Immature natural killer cell (primary cell): ENCODE measurements around the gene SSR1. TPM values are rescaled to one million over a fixed set of nuclear protein-coding genes. Genes with fewer than 3 reads are reported as not detected.
A peak's percentile ranks its signal among the peaks of the same experiment; 100 is the strongest.

Experiments
- DNase-seq, 3 donors: peaks; one replicate each; pipeline ENCODE4 v3.0.0; 2022; ENCODE audit warnings: mixed read lengths in 1 of 3
- H3K27ac Mint-ChIP-seq, 6 donors: one replicate each; pipeline ENCODE4 v1.8.0; 2020; ENCODE audit warnings: mixed read lengths in 6 of 6, mild to moderate bottlenecking in 5 of 6, inconsistent platforms in 4 of 6, moderate library complexity in 3 of 6
- H3K27me3 Mint-ChIP-seq, 3 donors: one replicate each; pipeline ENCODE4 v1.8.0; 2020 to 2021; ENCODE audit warnings: low read depth in 3 of 3, mild to moderate bottlenecking in 3 of 3, mixed read lengths in 3 of 3, moderate library complexity in 3 of 3, inconsistent platforms in 1 of 3
- H3K36me3 Mint-ChIP-seq, 3 donors: one replicate each; pipeline ENCODE4 v1.8.0; 2020; ENCODE audit warnings: mixed read lengths in 3 of 3, inconsistent platforms in 2 of 3, mild to moderate bottlenecking in 2 of 3
- H3K4me1 Mint-ChIP-seq, 2 donors: one replicate each; pipeline ENCODE4 v1.8.0; 2020; ENCODE audit warnings: inconsistent platforms in 2 of 2, mild to moderate bottlenecking in 2 of 2, mixed read lengths in 2 of 2, moderate library complexity in 1 of 2
- H3K4me3 Mint-ChIP-seq, 5 donors: one replicate each; pipeline ENCODE4 v1.8.0; 2020; ENCODE audit warnings: mild to moderate bottlenecking in 5 of 5, mixed read lengths in 5 of 5, inconsistent platforms in 3 of 5, moderate library complexity in 3 of 5
- H3K9me3 Mint-ChIP-seq, 6 donors: one replicate each; pipeline ENCODE4 v1.8.0; 2020; ENCODE audit warnings: mild to moderate bottlenecking in 6 of 6, mixed read lengths in 6 of 6, inconsistent platforms in 4 of 6, moderate library complexity in 3 of 6
- polyA plus RNA-seq, 3 donors: library from polyadenylated mRNA; unstranded; fragments of 300-500 nt; fragmentation: Illumina TruSeq; gene quantifications; one replicate each; pipeline ENCODE4 v1.2.3, GENCODE V29; 2021

Gene SSR1
- polyA plus RNA-seq, 3 donors from 2014 or later, result 134 to 247 (median 207) TPM

GRCh38 chr6:7254980-7255835, 57.8 kb downstream of the SSR1 start:
- peaks cover 0 to 2% (median 0%) of the 10 kb centered on the region in 6 donors for H3K9me3 Mint-ChIP-seq
- no peak overlapping the region for H3K27ac Mint-ChIP-seq
- H3K4me3 Mint-ChIP-seq, result no peak overlapping the region
- H3K27me3 Mint-ChIP-seq, result peaks cover 2 to 5% (median 4%) of the 10 kb centered on the region in 3 donors
- H3K4me1 Mint-ChIP-seq, result peaks cover 0 to 5% of the 10 kb centered on the region in 2 donors
- DNase-seq, result no peak
- no peaks in the 10 kb centered on the region for H3K36me3 Mint-ChIP-seq

- H3K9me3 Mint-ChIP-seq, result peaks cover 0 to 2% (median 0%) of the 10 kb centered on the region in 6 donors
- H3K36me3 Mint-ChIP-seq, result peaks cover 0 to 13% (median 10%) of the 10 kb centered on the region in 3 donors
- no peak overlapping the region for H3K4me3 Mint-ChIP-seq
- no peaks in the 10 kb centered on the region for H3K4me1 Mint-ChIP-seq
- DNase-seq, result no peak
- H3K27me3 Mint-ChIP-seq, result peaks cover 0 to 5% (median 0%) of the 10 kb centered on the region in 3 donors
- no peak overlapping the region for H3K27ac Mint-ChIP-seq
Measured at GRCh38 chr6:7252390-7252789, 60.6 kb downstream of the SSR1 start.

- Mint-ChIP-seq H3K27ac (no peak overlapping the region), H3K27me3 (peaks cover 0 to 5% (median 0%) of the 10 kb centered on the region in 3 donors), H3K4me1 (no peaks in the 10 kb centered on the region), H3K4me3 (no peak overlapping the region), H3K9me3 (peaks cover 0 to 2% (median 0%) of the 10 kb centered on the region in 6 donors), H3K36me3 (peaks cover 0 to 14% (median 10%) of the 10 kb centered on the region in 3 donors)
- no peak for DNase-seq
Measured at GRCh38 chr6:7251646-7252260, 61.2 kb downstream of the SSR1 start.

GRCh38 chr6:7250812-7251211, 62.2 kb downstream of the SSR1 start:
- Mint-ChIP-seq H3K4me1 (no peaks in the 10 kb centered on the region), H3K36me3 (peaks cover 0 to 14% (median 10%) of the 10 kb centered on the region in 3 donors), H3K27ac (no peak overlapping the region), H3K9me3 (peaks cover 0 to 2% (median 0%) of the 10 kb centered on the region in 6 donors), H3K4me3 (no peak overlapping the region), H3K27me3 (peaks cover 0 to 5% (median 0%) of the 10 kb centered on the region in 3 donors)
- no peak for DNase-seq

GRCh38 chr6:7249946-7250643, 62.9 kb downstream of the SSR1 start:
- H3K36me3 Mint-ChIP-seq, result peaks cover 0 to 19% (median 10%) of the 10 kb centered on the region in 3 donors
- peaks cover 0 to 2% (median 0%) of the 10 kb centered on the region in 6 donors for H3K9me3 Mint-ChIP-seq
- no peak overlapping the region for H3K4me3 Mint-ChIP-seq
- DNase-seq, result no peak
- H3K4me1 Mint-ChIP-seq, result no peaks in the 10 kb centered on the region
- H3K27me3 Mint-ChIP-seq, result peaks cover 0 to 5% (median 0%) of the 10 kb centered on the region in 3 donors
- H3K27ac Mint-ChIP-seq, result no peak overlapping the region

DNA sequence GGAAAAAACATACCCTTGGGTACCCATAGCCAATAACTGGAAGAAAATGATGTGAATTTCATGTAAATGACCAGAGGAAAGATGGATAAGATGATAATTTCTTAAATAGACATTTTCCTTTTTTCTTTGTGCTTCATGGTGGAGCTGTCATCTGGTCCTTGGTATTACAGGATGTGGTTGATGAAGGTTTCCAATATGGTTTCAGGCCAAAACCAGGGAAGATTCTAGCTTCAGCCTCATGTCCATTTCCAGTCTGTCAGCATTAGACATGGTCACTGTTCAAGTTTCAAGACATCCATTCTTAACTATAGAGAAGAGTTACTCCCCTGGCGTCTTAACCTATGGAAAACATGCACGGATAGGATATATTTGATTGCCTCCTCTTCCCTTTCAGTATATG, 63.6 kb downstream of the SSR1 start:
- DNase-seq, result no peak
- Mint-ChIP-seq H3K4me3 (no peak overlapping the region), H3K4me1 (no peaks in the 10 kb centered on the region), H3K36me3 (peaks cover 0 to 19% (median 10%) of the 10 kb centered on the region in 3 donors), H3K27me3 (peaks cover 0 to 4% (median 0%) of the 10 kb centered on the region in 3 donors), H3K27ac (no peak overlapping the region), H3K9me3 (peaks cover 0 to 2% (median 0%) of the 10 kb centered on the region in 6 donors)

DNA sequence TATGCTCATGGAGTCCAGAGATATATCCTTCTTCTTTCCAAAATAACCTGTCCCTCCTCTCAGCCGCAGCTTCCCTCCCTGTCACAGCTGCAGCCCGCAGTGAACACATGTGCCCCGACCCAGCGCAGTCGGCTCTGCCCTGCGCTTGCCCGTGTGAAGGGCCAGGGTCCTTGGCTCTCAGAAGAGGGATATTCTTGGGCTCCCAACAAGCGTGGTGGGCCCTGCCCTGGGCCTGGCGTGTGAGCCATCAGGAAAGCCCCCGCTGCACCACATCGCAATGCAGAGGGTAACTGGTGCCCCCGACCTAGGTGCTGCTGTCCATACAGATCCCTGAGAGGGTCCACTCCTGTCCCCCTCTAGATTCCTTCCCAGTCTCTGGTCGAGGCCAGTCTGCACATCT, 65.2 kb downstream of the SSR1 start:
- Mint-ChIP-seq H3K36me3 (peaks cover 0 to 19% (median 10%) of the 10 kb centered on the region in 3 donors), H3K4me1 (peaks cover 6 to 10% of the 10 kb centered on the region in 2 donors), H3K27ac (no peak overlapping the region), H3K9me3 (peaks cover 0 to 2% (median 0%) of the 10 kb centered on the region in 6 donors), H3K4me3 (no peak overlapping the region), H3K27me3 (no peaks in the 10 kb centered on the region)
- DNase-seq, result no peak

DNA sequence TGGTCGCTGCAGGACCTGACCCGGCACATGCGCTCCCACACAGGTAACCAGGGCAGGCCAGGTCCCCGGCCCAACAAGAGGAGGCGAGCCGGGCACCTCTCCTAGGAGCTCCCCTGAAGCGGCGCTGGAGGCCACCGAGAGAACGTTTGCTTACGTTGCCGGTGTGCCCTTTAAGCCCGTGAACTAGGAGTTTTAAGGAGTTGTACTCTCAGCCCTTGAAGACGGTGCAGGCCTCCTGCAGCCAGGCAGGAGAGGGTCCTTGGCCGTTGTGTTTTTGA, 65.9 kb downstream of the SSR1 start:
- Mint-ChIP-seq H3K27me3 (no peaks in the 10 kb centered on the region), H3K36me3 (peaks cover 0 to 19% (median 10%) of the 10 kb centered on the region in 3 donors), H3K4me3 (no peak overlapping the region), H3K9me3 (peaks cover 0 to 2% (median 0%) of the 10 kb centered on the region in 6 donors), H3K27ac (no peak overlapping the region), H3K4me1 (peaks cover 6 to 10% of the 10 kb centered on the region in 2 donors)
- DNase-seq, result no peak

DNA sequence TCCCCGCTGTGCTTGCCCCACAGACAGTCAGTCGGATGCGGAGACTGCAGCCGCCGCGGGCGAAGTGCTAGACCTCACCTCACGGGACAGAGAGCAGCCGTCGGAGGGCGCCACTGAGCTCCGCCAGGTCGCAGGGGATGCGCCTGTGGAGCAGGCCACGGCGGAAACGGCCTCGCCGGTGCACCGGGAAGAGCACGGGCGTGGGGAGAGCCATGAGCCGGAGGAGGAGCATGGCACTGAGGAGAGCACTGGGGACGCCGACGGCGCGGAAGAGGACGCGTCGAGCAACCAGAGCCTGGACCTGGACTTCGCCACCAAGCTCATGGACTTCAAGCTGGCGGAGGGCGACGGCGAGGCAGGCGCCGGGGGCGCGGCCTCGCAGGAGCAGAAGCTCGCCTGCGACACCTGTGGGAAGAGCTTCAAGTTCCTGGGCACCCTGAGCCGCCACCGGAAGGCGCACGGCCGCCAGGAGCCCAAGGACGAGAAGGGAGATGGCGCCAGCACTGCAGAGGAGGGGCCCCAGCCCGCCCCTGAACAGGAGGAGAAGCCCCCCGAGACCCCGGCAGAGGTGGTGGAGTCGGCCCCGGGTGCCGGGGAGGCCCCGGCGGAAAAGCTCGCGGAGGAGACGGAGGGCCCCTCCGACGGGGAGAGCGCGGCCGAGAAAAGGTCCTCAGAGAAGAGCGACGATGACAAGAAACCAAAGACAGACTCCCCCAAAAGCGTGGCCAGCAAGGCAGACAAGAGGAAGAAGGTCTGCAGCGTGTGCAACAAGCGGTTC, 66.4 kb downstream of the SSR1 start:
- no peaks in the 10 kb centered on the region for H3K27me3 Mint-ChIP-seq
- no peak for DNase-seq
- H3K4me3 Mint-ChIP-seq, result no peak overlapping the region
- H3K36me3 Mint-ChIP-seq, result peaks cover 0 to 19% (median 10%) of the 10 kb centered on the region in 3 donors
- H3K27ac Mint-ChIP-seq, result no peak overlapping the region
- peaks cover 0 to 2% (median 0%) of the 10 kb centered on the region in 6 donors for H3K9me3 Mint-ChIP-seq
- peaks cover 6 to 10% of the 10 kb centered on the region in 2 donors for H3K4me1 Mint-ChIP-seq

DNA sequence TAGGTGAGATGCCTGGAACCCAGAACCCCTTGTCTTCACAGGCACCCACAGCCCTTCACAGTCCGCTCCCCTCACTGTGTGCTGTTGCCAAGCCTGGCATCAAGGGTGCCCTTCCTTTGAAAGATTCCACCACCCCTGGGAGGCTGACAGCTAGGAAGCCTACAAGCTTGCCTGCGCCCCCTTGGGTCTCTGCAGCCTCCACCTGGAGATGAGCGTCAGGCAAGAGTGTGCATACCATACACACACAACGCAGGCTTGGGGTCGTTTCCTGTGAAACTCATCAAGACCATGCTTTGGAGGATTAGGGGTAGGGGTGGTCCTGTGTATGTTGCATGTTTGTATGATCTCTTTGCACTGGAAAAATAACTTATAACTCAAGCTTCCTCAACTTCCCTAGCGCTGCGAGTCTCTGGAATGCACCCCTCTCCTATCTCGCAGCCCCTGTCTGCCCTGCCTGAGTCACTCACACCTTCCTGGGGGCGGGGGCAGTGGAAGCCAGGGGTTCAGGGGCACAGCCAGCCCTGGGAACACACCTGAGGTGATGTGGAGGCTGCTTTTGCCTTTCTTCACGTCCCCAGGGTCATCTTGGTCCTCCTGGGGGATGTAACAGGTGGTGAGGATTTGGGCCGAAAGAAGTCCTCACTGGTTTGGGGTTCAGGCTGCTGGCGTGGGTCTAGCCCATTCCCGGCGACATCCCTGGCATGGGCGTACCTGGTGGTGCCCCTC, 67.2 kb downstream of the SSR1 start:
- Mint-ChIP-seq H3K36me3 (peaks cover 4 to 19% (median 14%) of the 10 kb centered on the region in 3 donors), H3K4me3 (no peak overlapping the region), H3K9me3 (peaks cover 0 to 2% (median 0%) of the 10 kb centered on the region in 6 donors), H3K4me1 (peaks cover 6 to 10% of the 10 kb centered on the region in 2 donors), H3K27me3 (peaks cover 0 to 2% (median 0%) of the 10 kb centered on the region in 3 donors), H3K27ac (no peak overlapping the region)
- no peak for DNase-seq

DNA sequence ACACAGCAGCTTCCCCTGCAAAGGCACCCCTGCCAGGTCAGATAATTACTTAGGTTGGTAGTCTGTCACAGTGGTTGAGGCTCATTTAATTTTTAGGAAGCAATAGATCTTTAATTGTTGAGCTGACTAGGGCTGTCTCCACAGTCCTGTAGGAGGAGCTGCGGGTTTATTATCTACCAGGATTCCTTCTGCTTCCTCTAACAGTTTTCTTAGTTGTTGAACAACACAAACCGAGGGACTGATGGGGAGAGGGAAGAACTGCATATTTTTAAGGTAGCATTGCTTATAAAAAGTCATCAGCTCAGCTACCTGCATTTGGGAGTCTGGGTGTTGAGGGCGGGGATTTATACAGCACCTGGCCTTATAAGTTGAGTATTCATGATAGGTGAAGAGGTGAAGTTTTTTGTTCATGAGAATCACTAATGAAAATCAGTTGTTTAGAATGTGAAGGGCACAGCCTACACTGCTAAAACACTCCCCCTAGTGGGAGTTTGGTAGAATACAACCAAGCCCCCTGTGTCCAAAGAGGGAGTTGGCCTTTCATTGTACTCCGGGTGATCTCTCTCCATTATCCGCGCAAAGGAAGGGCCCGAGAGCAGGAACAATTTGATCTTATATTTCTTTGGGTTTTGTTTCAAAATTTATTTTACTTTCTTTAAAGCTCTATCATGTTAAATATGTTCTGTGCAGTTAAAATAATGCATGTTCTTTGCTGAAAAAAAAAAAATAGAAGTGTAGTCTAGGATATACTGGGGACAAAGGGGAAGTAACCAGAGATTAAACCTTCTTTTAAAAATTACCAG, 69.6 kb downstream of the SSR1 start:
- Mint-ChIP-seq H3K27ac (peak overlapping the region in 4 of 6 donors; percentile 42 to 68 (median 60)), H3K4me1 (peaks cover 8 to 10% of the 10 kb centered on the region in 2 donors), H3K27me3 (peaks cover 0 to 4% (median 0%) of the 10 kb centered on the region in 3 donors), H3K9me3 (no peaks in the 10 kb centered on the region), H3K36me3 (peaks cover 4 to 9% (median 9%) of the 10 kb centered on the region in 3 donors), H3K4me3 (no peak overlapping the region)
- DNase-seq, result peak; percentile 53 to 59 (median 57)

DNA sequence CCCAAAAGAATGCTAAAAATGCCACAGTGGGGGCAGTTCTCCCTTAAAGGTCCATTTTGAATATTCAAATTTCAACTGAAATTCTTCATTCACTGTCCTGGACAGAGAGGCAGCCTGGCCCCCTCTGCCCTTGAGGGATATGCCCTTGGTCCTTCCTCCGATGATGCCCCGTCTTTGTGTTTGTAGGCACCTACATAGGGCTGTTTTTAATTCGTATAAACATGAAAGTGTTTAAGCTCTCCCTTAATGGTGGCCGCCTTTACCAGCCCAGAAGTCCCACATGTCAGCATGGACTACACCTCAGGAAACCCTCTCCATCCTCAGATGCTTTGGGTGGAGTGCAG, 70.2 kb downstream of the SSR1 start:
- peak overlapping the region in 2 of 6 donors; percentile 55 to 67 for H3K27ac Mint-ChIP-seq
- no peak overlapping the region for H3K4me3 Mint-ChIP-seq
- peaks cover 4 to 8% (median 7%) of the 10 kb centered on the region in 3 donors for H3K36me3 Mint-ChIP-seq
- H3K4me1 Mint-ChIP-seq, result peaks cover 8 to 10% of the 10 kb centered on the region in 2 donors
- peaks cover 0 to 4% (median 0%) of the 10 kb centered on the region in 3 donors for H3K27me3 Mint-ChIP-seq
- no peak for DNase-seq
- H3K9me3 Mint-ChIP-seq, result no peaks in the 10 kb centered on the region
